Natural killer cell treated with Interleukin-12 subunit alpha and Interleukin-12 subunit beta and Interleukin-15 and Interleukin-18, amount 100 ng/mL, for 72 hours (primary cell): ENCODE data around the gene TSSK6. TPM values are rescaled to one million over a fixed set of nuclear protein-coding genes. Genes with fewer than 3 reads are reported as not detected.
A peak's percentile ranks its signal among the peaks of the same experiment; 100 is the strongest.

ENCODE experiments used
- ATAC-seq, 2 donors: fragments of 150-1000 bp; cut with Tn5 transposase in 1 of 2; sonication (Bioruptor Pico), chemical (Tn5 transposase) in 1 of 2; 2 replicates each; pipeline ENCODE4 v1.10.0; 2021
- DNase-seq: peaks from one replicate; pipeline ENCODE4 v3.0.0; 2022; ENCODE audit warnings: low spot score
- H3K27ac Mint-ChIP-seq, 2 donors: 1 replicate in 1 of 2; 2 replicates in 1 of 2; pipeline ENCODE4 v1.8.0; 2022; ENCODE audit warnings: mixed read lengths in 2 of 2, mild to moderate bottlenecking in 1 of 2, moderate library complexity in 1 of 2
- H3K27me3 Mint-ChIP-seq, 2 donors: 1 replicate in 1 of 2; 2 replicates in 1 of 2; pipeline ENCODE4 v1.8.0; 2022; ENCODE audit warnings: mixed read lengths in 2 of 2
- H3K36me3 Mint-ChIP-seq: one replicate; pipeline ENCODE4 v1.8.0; 2022; ENCODE audit warnings: mixed read lengths
- H3K4me1 Mint-ChIP-seq, 2 donors: 1 replicate in 1 of 2; 2 replicates in 1 of 2; pipeline ENCODE4 v1.8.0; 2022; ENCODE audit warnings: low read depth in 2 of 2, mixed read lengths in 2 of 2, mild to moderate bottlenecking in 1 of 2
- H3K4me3 Mint-ChIP-seq: one replicate; pipeline ENCODE4 v1.8.0; 2022; ENCODE audit warnings: mixed read lengths
- H3K9me3 Mint-ChIP-seq: 2 replicates; pipeline ENCODE4 v1.8.0; 2022; ENCODE audit warnings: mixed read lengths
- total RNA-seq, 2 donors: library from RNA; stranded (reverse); gene quantifications; one replicate each; pipeline ENCODE4 v1.2.3, GENCODE V29; 2022

The TSSK6 gene
- total RNA-seq, 2 donors from 2014 or later = 1.9 to 2.6 TPM

DNA sequence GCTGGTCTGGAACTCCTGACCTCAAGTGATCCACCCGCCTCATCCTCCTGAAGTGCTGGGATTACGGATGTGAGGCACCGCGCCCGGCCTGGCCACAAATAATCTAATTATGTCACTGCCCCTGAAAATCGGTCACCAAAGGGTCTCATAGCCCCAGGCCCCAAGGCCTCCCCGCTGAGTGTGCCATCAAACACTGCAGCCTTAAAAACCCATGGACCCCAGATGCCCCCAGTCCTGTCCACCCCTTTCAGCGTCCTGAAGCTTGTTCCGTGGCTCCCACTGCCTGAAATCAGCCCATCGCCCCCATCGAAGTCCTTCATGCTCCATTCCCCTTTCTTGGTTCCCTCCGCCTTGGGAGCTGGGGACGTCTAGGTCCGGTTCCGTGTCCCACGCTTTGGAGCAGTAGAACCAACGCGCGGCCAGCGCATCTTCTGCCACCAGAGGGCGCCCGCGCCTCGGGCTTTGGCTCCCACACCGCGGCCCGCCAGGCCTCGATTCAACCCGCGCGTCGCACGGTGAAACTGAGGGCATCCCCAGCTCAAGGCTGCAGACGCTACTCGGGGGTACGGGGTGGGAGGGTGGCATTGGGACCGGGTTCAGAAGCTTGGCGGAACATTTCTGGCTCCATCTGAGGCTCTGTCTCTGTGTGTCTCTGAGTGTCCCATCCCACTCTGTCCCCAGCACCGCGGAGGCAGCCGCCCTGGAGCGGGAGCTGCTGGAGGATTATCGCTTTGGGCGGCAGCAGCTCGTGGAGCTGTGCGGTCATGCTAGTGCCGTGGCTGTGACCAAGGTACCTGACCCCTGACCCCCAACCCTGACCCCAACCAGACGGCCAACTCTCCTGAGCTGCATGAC is 16.8 kb upstream of the TSSK6 start:
- no peak overlapping the region for H3K27ac Mint-ChIP-seq
- no peaks in the 10 kb centered on the region for H3K36me3 Mint-ChIP-seq
- peak; percentile 78 to 82 for ATAC-seq
- H3K27me3 Mint-ChIP-seq = peaks cover 0 to 3% of the 10 kb centered on the region in 2 donors
- no peaks in the 10 kb centered on the region for H3K9me3 Mint-ChIP-seq
- DNase-seq = peak; percentile 86
- H3K4me1 Mint-ChIP-seq = peaks cover 6 to 7% of the 10 kb centered on the region in 2 donors
- H3K4me3 Mint-ChIP-seq = no peak overlapping the region

DNA sequence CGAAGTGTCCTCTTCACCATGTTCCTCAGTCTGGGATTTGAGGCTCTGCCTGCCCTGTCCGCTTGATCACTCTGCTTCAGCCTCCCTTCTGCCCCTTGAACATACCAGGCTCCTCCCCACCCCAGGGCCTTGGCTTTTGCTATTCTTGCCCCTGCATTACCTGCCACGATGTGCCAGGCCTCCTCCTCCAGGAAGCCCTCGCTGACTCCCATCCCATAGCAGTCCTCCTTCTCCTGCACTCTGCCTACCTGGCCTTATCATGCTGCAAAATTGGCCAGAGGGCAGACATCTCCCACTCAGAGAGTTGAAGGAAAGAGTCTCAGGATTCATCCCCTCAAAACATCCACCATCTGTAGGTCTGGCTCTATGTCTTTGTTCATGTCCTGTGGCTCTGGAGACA is 15.5 kb upstream of the TSSK6 start:
- no peak for ATAC-seq
- Mint-ChIP-seq H3K9me3 (no peaks in the 10 kb centered on the region), H3K27ac (no peak overlapping the region), H3K36me3 (no peaks in the 10 kb centered on the region), H3K4me3 (no peak overlapping the region), H3K27me3 (no peaks in the 10 kb centered on the region), H3K4me1 (peaks cover 3 to 6% of the 10 kb centered on the region in 2 donors)
- no peak for DNase-seq

DNA sequence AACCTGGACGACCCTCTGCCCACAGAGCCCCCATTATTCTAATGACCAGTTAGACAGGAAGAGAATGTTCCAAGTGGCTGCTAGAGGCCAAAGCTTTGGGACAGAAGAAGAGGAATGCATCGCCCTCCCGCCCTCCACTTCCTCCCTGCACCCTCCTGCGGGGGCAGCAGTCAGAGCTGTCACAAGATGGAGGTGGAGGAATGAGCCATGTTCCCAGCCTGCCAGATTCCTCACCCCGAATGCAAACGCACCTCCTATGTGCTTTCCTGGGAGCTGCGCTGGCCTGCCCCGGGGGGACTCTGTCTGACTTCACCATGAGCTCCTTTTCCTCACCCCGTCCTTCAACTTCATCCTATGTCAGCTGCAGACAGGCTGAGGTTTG is 15.1 kb upstream of the TSSK6 start:
- H3K27me3 Mint-ChIP-seq = no peaks in the 10 kb centered on the region
- H3K4me1 Mint-ChIP-seq = peaks cover 3 to 6% of the 10 kb centered on the region in 2 donors
- DNase-seq = no peak
- H3K9me3 Mint-ChIP-seq = no peaks in the 10 kb centered on the region
- no peaks in the 10 kb centered on the region for H3K36me3 Mint-ChIP-seq
- H3K4me3 Mint-ChIP-seq = no peak overlapping the region
- no peak for ATAC-seq
- no peak overlapping the region for H3K27ac Mint-ChIP-seq

DNA sequence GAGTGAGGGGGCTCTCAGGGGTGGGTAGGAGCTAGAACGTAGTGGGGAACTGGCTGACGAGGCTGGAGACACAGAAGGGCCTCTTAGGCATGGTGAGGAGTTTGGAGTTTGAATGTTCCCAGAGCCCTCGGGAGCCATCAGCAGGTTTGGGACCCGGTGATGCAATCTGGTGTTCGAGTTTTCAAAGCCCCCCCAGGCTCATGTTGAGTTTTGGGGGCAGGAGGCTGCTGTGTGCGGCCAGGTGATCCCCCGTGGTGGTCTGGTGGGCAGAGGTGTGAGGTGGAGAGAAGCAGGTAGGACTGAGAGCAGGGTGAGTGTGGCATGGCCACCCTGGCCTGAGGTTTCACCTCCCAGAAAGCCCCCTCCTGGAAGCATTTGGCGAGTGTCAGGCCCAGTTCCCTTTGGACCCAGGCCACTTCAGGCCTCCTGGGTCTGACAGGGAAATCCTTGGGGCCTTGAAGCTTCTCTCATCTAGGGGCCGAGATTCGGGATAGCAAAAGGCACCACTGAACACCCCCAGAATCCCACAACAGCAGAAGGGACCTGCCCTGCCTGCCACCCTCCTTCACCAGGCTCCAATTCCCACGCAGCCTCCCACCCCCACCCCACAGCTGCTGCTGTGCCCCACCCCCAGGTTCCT is 14.6 kb upstream of the TSSK6 start:
- Mint-ChIP-seq H3K36me3 (no peaks in the 10 kb centered on the region), H3K27ac (peak overlapping the region in 1 of 2 donors; percentile 31), H3K9me3 (no peaks in the 10 kb centered on the region), H3K4me3 (no peak overlapping the region), H3K27me3 (no peaks in the 10 kb centered on the region), H3K4me1 (peaks cover 3 to 6% of the 10 kb centered on the region in 2 donors)
- no peak for DNase-seq
- no peak for ATAC-seq

DNA sequence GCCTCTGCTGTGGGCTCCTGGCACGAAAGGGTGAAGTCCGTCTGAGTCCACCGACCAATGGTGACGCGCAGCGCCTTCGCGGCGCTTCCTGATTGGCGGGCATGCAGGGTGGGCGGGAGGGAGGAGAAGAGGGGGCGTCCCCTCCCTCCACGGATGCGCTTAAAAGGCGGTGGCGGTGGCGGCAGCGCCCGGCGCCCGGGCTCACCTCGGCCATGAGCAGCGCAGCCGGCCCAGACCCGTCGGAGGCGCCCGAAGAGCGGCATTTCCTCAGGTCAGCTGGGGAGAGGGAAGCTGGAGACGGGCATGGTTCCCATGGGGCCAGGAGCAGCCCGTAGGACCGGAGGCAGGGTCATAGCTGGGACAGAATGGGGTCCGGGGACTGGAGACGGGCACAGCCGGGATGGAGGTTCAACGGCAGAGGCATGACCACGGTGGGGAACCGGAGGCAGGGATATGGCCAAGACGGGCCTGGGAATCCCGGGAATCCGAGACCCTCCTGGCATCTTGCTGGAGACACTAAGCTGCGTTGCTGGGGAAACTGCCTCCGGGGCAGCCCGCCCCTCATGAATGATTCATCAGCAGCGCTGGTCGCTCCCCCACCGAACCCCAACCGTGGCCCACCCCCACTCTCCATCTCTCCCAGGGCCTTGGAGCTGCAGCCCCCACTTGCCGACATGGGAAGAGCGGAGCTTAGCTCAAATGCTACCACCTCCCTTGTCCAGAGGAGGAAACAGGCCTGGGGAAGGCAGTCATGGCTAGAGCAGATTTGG is 13.6 kb upstream of the TSSK6 start, which contains the start of gene YJEFN3:
YJEFN3 (plus strand) TSS at position 191 of the 770 bp plus-strand sequence; CDS start at position 213, 22 bp downstream.
- Mint-ChIP-seq H3K27ac (peak within 1 kb of the TSS in 1 of 2 donors; percentile 31), H3K4me1 (peaks cover 3 to 6% of the 10 kb centered on the region in 2 donors)

DNA sequence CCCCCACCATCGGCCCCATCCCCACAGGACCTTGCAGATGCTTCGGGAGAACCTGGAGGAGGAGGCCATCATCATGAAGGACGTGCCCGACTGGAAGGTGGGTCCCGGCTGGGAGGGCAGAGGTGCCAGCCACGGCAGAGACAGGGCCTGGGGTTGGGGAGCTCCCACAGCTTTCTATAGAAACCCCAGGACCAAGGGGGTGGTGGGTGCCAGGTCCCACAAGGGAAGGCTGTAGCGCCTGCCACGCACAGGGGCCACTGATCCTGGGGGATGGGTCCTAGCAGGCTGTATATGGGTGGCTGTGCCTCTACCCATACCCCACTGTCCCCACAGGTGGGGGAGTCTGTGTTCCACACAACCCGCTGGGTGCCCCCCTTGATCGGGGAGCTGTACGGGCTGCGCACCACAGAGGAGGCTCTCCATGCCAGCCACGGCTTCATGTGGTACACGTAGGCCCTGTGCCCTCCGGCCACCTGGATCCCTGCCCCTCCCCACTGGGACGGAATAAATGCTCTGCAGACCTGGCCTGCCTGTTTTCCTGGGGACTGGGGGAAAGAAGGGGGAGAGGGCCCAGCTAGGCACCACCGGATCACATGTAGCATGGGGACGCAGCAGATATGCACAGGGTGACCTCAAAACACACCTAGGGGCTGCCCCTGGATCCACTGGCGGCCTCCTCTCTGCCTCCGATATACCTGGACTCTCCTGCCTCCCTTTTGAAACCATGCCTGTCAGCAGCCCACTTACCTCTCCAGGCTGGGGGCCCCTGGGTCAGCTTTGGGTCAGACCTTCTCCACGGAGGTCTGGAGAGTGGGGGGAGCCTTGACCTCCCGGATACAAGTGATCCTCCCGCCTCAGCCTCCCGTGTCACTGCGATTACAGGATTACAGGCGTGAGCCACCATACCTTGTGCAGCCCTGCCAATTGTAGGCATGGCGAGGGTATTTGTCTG is 12.6 kb upstream of the TSSK6 start:
- Mint-ChIP-seq H3K27ac (no peak overlapping the region), H3K4me3 (no peak overlapping the region), H3K36me3 (no peaks in the 10 kb centered on the region), H3K4me1 (peaks cover 3 to 6% of the 10 kb centered on the region in 2 donors), H3K27me3 (no peaks in the 10 kb centered on the region), H3K9me3 (no peaks in the 10 kb centered on the region)
- no peak for DNase-seq
- ATAC-seq = peak in 1 of 2 donors; percentile 7

More for the DNA sequence above, 13.6 kb upstream of the TSSK6 start, which contains the start of gene YJEFN3:
- ATAC-seq = no peak
- no peak within 1 kb of the TSS for H3K4me3 Mint-ChIP-seq
- H3K27me3 Mint-ChIP-seq = no peaks in the 10 kb centered on the region
- H3K9me3 Mint-ChIP-seq = no peaks in the 10 kb centered on the region
- DNase-seq = no peak
- H3K36me3 Mint-ChIP-seq = no peaks in the 10 kb centered on the region

DNA sequence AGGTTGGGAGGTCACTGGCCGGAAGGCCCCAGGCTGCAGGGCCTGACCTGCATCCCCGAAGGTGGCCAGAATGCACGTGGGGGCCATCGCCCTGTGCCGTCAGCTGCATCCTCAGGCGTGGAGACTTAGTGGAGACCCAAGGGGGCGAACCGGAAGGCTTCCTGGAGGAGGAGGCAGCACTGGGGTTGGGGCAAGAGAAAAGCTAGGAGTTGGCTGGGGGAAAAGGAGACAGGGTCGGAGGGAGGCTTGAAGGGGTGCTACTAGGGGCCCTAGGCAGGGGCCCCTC is 12.0 kb upstream of the TSSK6 start:
- Mint-ChIP-seq H3K36me3 (no peaks in the 10 kb centered on the region), H3K9me3 (no peaks in the 10 kb centered on the region), H3K27ac (no peak overlapping the region), H3K27me3 (no peaks in the 10 kb centered on the region), H3K4me3 (no peak overlapping the region), H3K4me1 (peaks cover 5 to 6% of the 10 kb centered on the region in 2 donors)
- DNase-seq (no peak), ATAC-seq (no peak)

DNA sequence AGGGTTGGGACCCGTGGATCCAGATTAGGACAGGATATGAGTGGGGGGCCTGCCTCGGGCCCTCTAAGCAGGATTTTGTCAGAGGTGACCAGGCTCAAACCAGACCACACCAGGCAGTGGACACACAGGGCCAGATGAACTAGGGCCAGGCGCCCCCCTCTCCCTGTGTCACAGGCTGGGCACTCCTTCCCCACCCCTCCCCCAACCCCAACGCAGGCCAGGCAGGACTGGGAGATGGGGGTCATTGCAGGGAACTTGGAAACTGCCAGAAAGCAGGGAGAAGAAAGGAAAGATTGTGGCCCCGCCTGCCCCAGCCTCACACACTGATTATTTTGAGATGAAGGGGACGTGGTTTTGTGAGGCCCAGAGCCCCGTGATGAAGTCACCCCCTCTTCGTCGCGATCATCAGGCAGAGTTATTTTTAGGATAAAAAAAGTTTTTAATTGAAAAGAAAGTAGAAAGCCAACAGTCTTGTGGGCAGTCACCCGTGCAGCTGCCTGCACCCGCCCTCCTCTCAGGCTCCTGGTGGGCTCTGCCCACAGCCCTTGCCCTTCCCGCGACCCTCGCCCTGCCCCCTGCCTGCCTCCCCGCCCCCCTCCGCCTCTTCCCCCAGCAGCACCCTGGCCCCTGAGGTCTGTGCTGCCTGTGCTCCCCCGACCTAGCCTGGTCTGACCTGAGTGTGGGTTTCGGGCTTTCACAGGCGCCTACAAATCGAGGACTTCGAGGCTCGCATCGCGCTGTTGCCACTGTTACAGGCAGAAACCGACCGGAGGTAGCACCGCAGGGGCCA is 11.4 kb upstream of the TSSK6 start:
- Mint-ChIP-seq H3K27me3 (no peaks in the 10 kb centered on the region), H3K27ac (no peak overlapping the region), H3K36me3 (no peaks in the 10 kb centered on the region), H3K4me3 (no peak overlapping the region), H3K9me3 (no peaks in the 10 kb centered on the region), H3K4me1 (peaks cover 0 to 3% of the 10 kb centered on the region in 2 donors)
- no peak for ATAC-seq
- no peak for DNase-seq

DNA sequence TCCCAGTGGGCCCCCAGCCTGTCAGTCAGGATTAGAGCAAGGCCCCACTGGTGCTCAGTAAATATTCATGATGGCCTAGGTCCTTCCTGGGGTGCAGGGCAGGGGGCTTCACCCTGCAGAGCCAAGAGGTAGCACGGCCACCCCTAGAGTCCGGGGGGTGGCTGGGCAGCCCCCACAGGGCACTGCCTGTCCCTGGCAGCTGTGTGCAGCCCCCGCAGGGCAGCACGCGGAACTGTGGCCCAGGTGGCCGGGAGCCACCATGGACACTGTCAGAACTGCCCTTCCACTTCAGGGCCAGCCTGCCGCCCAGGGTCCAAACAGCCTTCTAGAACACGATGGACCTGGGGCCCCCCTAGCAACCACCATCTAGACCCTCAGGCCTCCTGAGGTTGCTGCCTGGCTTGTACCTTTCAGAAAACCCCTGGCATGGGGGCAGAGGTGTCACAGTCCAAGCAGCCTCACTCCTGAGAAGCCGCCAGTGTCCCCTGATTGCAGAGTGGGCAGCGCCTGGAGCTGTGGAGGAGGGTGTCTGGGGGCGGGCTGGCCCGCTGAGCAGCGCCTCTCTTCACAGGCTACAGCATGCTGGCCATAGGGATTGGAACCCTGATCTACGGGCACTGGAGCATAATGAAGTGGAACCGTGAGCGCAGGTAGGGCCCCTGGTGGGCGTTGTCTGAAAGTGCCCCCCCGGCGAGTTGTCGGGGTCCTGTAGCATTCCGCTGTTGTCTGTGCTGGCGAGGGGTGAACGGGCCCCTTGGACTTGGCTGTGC is 10.4 kb upstream of the TSSK6 start:
- DNase-seq = no peak
- ATAC-seq = no peak
- H3K4me3 Mint-ChIP-seq = no peak overlapping the region
- peaks cover 3 to 5% of the 10 kb centered on the region in 2 donors for H3K4me1 Mint-ChIP-seq
- peaks cover 1% of the 10 kb centered on the region for H3K36me3 Mint-ChIP-seq
- no peaks in the 10 kb centered on the region for H3K27me3 Mint-ChIP-seq
- no peak overlapping the region for H3K27ac Mint-ChIP-seq
- no peaks in the 10 kb centered on the region for H3K9me3 Mint-ChIP-seq

DNA sequence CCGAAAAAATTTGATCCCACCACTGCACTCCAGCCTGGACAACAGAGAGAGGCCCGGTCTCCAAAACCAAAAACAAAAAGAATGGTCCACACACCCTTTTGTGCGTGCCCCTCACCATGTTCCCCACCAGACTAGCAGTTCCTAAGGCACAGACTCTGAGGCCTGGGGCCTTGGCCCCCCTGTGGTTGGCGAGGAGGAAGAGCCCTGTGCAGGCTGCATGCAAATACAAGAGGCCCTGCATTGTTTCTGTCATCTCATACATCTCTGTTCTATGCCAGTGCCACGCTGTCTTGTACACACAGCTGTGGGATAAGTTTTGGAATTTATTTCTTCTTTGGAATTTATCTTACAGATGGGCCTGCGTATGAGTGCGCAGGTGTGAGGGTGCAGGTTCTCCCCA is 8.7 kb upstream of the TSSK6 start:
- Mint-ChIP-seq H3K36me3 (peaks cover 6% of the 10 kb centered on the region), H3K27ac (no peak overlapping the region), H3K9me3 (no peaks in the 10 kb centered on the region), H3K27me3 (no peaks in the 10 kb centered on the region), H3K4me1 (peaks cover 15 to 19% of the 10 kb centered on the region in 2 donors), H3K4me3 (no peak overlapping the region)
- ATAC-seq (no peak), DNase-seq (no peak)

DNA sequence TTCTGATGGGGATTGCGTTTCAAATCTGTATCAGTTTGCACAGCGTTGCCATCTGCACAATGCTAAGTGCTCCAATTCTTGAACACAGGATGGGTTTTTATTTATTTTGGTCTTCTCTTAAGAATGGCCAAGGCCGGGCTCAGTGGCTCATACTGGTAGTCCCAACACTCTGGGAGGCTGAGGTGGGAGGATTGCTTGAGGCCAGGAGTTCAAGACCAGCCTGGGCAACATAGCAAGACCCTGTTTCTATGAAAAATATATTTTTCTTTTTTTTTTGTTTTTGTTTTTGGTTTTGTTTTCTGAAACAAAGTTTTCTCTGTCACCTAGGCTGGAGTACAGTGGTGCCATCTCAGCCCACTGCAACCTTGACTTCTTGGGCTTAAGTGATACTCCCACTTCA is 7.8 kb upstream of the TSSK6 start:
- no peaks in the 10 kb centered on the region for H3K27me3 Mint-ChIP-seq
- no peaks in the 10 kb centered on the region for H3K9me3 Mint-ChIP-seq
- peaks cover 15 to 19% of the 10 kb centered on the region in 2 donors for H3K4me1 Mint-ChIP-seq
- no peak overlapping the region for H3K4me3 Mint-ChIP-seq
- peaks cover 6% of the 10 kb centered on the region for H3K36me3 Mint-ChIP-seq
- ATAC-seq (no peak), DNase-seq (no peak)
- H3K27ac Mint-ChIP-seq = no peak overlapping the region

DNA sequence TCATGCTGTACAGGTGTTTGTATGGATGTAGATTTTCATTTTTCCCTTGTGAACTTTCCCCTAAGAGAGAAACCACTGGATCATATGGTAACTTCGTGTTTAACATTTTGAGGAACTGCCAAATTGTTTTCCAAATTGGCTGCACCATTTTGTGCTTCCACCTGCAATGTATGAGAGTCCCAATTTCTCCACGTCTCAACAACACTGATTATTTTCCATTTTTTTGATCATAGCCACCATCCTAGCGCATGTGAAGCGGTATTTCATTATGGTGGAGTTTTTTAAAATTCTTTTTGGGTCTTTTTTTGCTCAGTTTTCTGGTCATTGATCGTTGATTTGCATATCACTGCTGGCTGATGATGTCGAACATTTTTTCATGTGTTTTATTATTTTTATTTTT is 5.6 kb upstream of the TSSK6 start:
- Mint-ChIP-seq H3K27me3 (no peaks in the 10 kb centered on the region), H3K36me3 (peaks cover 6% of the 10 kb centered on the region), H3K27ac (no peak overlapping the region), H3K4me1 (peaks cover 19 to 20% of the 10 kb centered on the region in 2 donors), H3K4me3 (no peak overlapping the region), H3K9me3 (no peaks in the 10 kb centered on the region)
- ATAC-seq (no peak), DNase-seq (no peak)
